ENCODE results near the gene GPR183.

The GPR183 gene

GRCh38 chr13:99355267-99356011 lies 48.2 kb upstream of the GPR183 start:
- TF ChIP-seq YY1 (IDR thresholded peaks at IDR 0.05; ENCODE audit: low read depth) (no peak), RAD21 (IDR thresholded peaks at IDR 0.05; ENCODE audit: low read depth) (no peak), TAF1 (IDR thresholded peaks at IDR 0.05; ENCODE audit: low read depth) (no peak), FOXM1 (IDR thresholded peaks at IDR 0.05; ENCODE audit: borderline replicate concordance, low read depth) (no peak), MAX (IDR thresholded peaks at IDR 0.05) (no peak), NFIC (IDR thresholded peaks at IDR 0.05) (no peak), USF1 (IDR thresholded peaks at IDR 0.05) (no peak), TCF12 (IDR thresholded peaks at IDR 0.05; ENCODE audit: low read depth) (no peak), CREB1 (IDR thresholded peaks at IDR 0.05; ENCODE audit: low read depth) (no peak), REST (IDR thresholded peaks at IDR 0.05; ENCODE audit: low read depth) (no peak), CEBPB (IDR thresholded peaks at IDR 0.05) (no peak)

GRCh38 chr13:99354371-99354951 lies 47.3 kb upstream of the GPR183 start:
- no peak for TF ChIP-seq CREB1 (IDR thresholded peaks at IDR 0.05; ENCODE audit: low read depth)
- TF ChIP-seq TAF1 (IDR thresholded peaks at IDR 0.05; ENCODE audit: low read depth) = no peak
- no peak for TF ChIP-seq FOXM1 (IDR thresholded peaks at IDR 0.05; ENCODE audit: borderline replicate concordance, low read depth)
- no peak for TF ChIP-seq MAX (IDR thresholded peaks at IDR 0.05)
- TF ChIP-seq TEAD4 (IDR thresholded peaks at IDR 0.05) = no peak
- no peak for TF ChIP-seq EGR1 (IDR thresholded peaks at IDR 0.05)
- TF ChIP-seq USF1 (IDR thresholded peaks at IDR 0.05) = no peak
- no peak for TF ChIP-seq RAD21 (IDR thresholded peaks at IDR 0.05; ENCODE audit: low read depth)
- no peak for TF ChIP-seq TCF12 (IDR thresholded peaks at IDR 0.05; ENCODE audit: low read depth)
- no peak for TF ChIP-seq EP300 (IDR thresholded peaks at IDR 0.05; ENCODE audit: borderline replicate concordance)
- no peak for TF ChIP-seq REST (IDR thresholded peaks at IDR 0.05; ENCODE audit: low read depth)
- no peak for TF ChIP-seq CEBPB (IDR thresholded peaks at IDR 0.05)
- TF ChIP-seq ZBTB7A (IDR thresholded peaks at IDR 0.05; ENCODE audit: low read depth) = no peak
- no peak for TF ChIP-seq YY1 (IDR thresholded peaks at IDR 0.05; ENCODE audit: low read depth)
- no peak for TF ChIP-seq NFIC (IDR thresholded peaks at IDR 0.05)

GRCh38 chr13:99353836-99354235 lies 46.6 kb upstream of the GPR183 start:
- TF ChIP-seq TEAD4 (IDR thresholded peaks at IDR 0.05) (no peak), CEBPB (IDR thresholded peaks at IDR 0.05) (no peak), REST (IDR thresholded peaks at IDR 0.05; ENCODE audit: low read depth) (no peak), MAX (IDR thresholded peaks at IDR 0.05) (no peak), FOXM1 (IDR thresholded peaks at IDR 0.05; ENCODE audit: borderline replicate concordance, low read depth) (no peak), ZBTB7A (IDR thresholded peaks at IDR 0.05; ENCODE audit: low read depth) (no peak), RAD21 (IDR thresholded peaks at IDR 0.05; ENCODE audit: low read depth) (no peak), EP300 (IDR thresholded peaks at IDR 0.05; ENCODE audit: borderline replicate concordance) (no peak), NFIC (IDR thresholded peaks at IDR 0.05) (no peak), CREB1 (IDR thresholded peaks at IDR 0.05; ENCODE audit: low read depth) (no peak), TCF12 (IDR thresholded peaks at IDR 0.05; ENCODE audit: low read depth) (no peak), EGR1 (IDR thresholded peaks at IDR 0.05) (no peak), USF1 (IDR thresholded peaks at IDR 0.05) (no peak), YY1 (IDR thresholded peaks at IDR 0.05; ENCODE audit: low read depth) (no peak), TAF1 (IDR thresholded peaks at IDR 0.05; ENCODE audit: low read depth) (no peak)

Data from Ishikawa (cell line).